Smooth muscle cell (in vitro differentiated cells): ENCODE data around the gene PARS2. TPM values are rescaled to one million over a fixed set of nuclear protein-coding genes. Genes with fewer than 3 reads are reported as not detected.
A peak's percentile ranks its signal among the peaks of the same experiment; 100 is the strongest.

Source experiments
- DNase-seq: peaks from one replicate; lab custom pipeline; 2025; ENCODE audit not compliant: unreplicated experiment; lab: John Stamatoyannopoulos, UW
- H2AFZ ChIP-seq: fragments of 200-600 bp; sonication (generic); 2 replicates; pipeline ENCODE4 v1.6.0; 2016; ENCODE audit warnings: antibody characterized with exemption, low read depth, mild to moderate bottlenecking
- H3F3A ChIP-seq: fragments of 200-600 bp; sonication (generic); 2 replicates; pipeline ENCODE4 v1.6.0; 2017; ENCODE audit warnings: antibody characterized with exemption, low read depth
- H3K27ac ChIP-seq: fragments of 200-600 bp; sonication (generic); 2 replicates; pipeline ENCODE4 v1.5.1; 2016; ENCODE audit warnings: low read depth, mild to moderate bottlenecking
- H3K27me3 ChIP-seq: fragments of 200-600 bp; sonication (generic); 2 replicates; pipeline ENCODE4 v1.6.1; 2016; ENCODE audit warnings: low read depth, mild to moderate bottlenecking
- H3K36me3 ChIP-seq: fragments of 200-600 bp; sonication (generic); 2 replicates; pipeline ENCODE4 v1.5.1; 2016; ENCODE audit warnings: low read depth
- H3K4me1 ChIP-seq: fragments of 200-600 bp; sonication (generic); 2 replicates; pipeline ENCODE4 v1.5.1; 2016; ENCODE audit warnings: low read depth
- H3K4me2 ChIP-seq: fragments of 200-600 bp; sonication (generic); 2 replicates; pipeline ENCODE4 v1.6.0; 2016; ENCODE audit warnings: mild to moderate bottlenecking
- H3K4me3 ChIP-seq: fragments of 200-600 bp; sonication (generic); 2 replicates; pipeline ENCODE4 v1.5.1; 2016; ENCODE audit warnings: mild to moderate bottlenecking
- H3K79me2 ChIP-seq: fragments of 200-600 bp; sonication (generic); 2 replicates; pipeline ENCODE4 v1.6.0; 2016; ENCODE audit warnings: low read depth, mild to moderate bottlenecking
- H3K9ac ChIP-seq: fragments of 200-600 bp; sonication (generic); 2 replicates; pipeline ENCODE4 v1.6.0; 2016; ENCODE audit warnings: low read depth
- H3K9me3 ChIP-seq: fragments of 200-600 bp; sonication (generic); replicated peaks from 2 replicates; pipeline ENCODE4 v1.5.1; 2016; ENCODE audit warnings: low read depth
- H4K20me1 ChIP-seq: fragments of 200-600 bp; sonication (generic); 2 replicates; pipeline ENCODE4 v1.6.0; 2016; ENCODE audit warnings: low read depth
- WGBS: methylation state at CpG from one replicate; pipeline ENCODE4 v1.1.7; 2016; ENCODE audit warnings: low lambda C conversion rate; 5-methylcytosine and 5-hydroxymethylcytosine counted together
- polyA plus RNA-seq: library from polyadenylated mRNA; unstranded; fragments of >200 nt; fragmentation: Nextera tagmentation; extraction: Ambion mirVana; gene quantifications from 2 replicates; pipeline ENCODE4 v1.2.1, GENCODE V29; 2016
- total RNA-seq: library from RNA; depleted of rRNA; stranded (reverse); fragments of >200 nt; gene quantifications from 2 replicates; pipeline ENCODE4 v1.2.3, GENCODE V29; 2014
- TF ChIP-seq, protein P1 (sequence below): fragments of 200-600 bp; sonication (generic); IDR thresholded peaks from 2 replicates; pipeline ENCODE4 v1.5.1; 2017; ENCODE audit warnings: borderline replicate concordance, mild to moderate bottlenecking, antibody characterized with exemption; ENCODE audit not compliant: insufficient read depth, poor library complexity, severe bottlenecking

The PARS2 gene
- total and polyA plus RNA-seq, 2 experiments from 2014 or later = 1.7 to 5.7 TPM

DNA sequence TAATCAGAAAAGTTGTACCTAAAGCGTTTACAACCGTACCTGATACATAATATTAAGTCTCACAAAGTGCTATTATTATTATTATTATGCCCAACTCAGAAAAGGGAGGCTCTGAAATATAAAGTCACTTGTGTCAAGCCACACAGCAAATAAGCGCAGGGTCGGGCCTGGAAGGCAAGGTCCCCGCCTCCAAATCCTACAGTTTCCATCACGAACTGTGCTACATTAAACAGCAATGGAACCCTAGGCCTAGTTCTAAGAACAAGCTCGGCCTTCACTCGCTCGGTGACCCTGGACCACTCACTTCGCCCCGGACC is 549 bp downstream of the PARS2 start:
- WGBS = 5% methylated on average over 11 of the region's 11 CpGs
- Histone ChIP-seq H3K36me3 (no peaks in the 10 kb centered on the region), H3F3A (no peaks in the 10 kb centered on the region), H3K9ac (peak overlapping the region; percentile 93), H3K79me2 (peaks cover 19% of the 10 kb centered on the region), H3K4me1 (peaks cover 11% of the 10 kb centered on the region), H4K20me1 (no peaks in the 10 kb centered on the region), H3K4me3 (peak overlapping the region; percentile 88), H3K27ac (peak overlapping the region; percentile 72), H3K9me3 (no peaks in the 10 kb centered on the region), H2AFZ (peak overlapping the region; percentile 97), H3K4me2 (peak overlapping the region; percentile 97), H3K27me3 (no peaks in the 10 kb centered on the region)
- TF ChIP-seq, protein P1, sequence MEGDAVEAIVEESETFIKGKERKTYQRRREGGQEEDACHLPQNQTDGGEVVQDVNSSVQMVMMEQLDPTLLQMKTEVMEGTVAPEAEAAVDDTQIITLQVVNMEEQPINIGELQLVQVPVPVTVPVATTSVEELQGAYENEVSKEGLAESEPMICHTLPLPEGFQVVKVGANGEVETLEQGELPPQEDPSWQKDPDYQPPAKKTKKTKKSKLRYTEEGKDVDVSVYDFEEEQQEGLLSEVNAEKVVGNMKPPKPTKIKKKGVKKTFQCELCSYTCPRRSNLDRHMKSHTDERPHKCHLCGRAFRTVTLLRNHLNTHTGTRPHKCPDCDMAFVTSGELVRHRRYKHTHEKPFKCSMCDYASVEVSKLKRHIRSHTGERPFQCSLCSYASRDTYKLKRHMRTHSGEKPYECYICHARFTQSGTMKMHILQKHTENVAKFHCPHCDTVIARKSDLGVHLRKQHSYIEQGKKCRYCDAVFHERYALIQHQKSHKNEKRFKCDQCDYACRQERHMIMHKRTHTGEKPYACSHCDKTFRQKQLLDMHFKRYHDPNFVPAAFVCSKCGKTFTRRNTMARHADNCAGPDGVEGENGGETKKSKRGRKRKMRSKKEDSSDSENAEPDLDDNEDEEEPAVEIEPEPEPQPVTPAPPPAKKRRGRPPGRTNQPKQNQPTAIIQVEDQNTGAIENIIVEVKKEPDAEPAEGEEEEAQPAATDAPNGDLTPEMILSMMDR = no peak
- no peak for DNase-seq

DNA sequence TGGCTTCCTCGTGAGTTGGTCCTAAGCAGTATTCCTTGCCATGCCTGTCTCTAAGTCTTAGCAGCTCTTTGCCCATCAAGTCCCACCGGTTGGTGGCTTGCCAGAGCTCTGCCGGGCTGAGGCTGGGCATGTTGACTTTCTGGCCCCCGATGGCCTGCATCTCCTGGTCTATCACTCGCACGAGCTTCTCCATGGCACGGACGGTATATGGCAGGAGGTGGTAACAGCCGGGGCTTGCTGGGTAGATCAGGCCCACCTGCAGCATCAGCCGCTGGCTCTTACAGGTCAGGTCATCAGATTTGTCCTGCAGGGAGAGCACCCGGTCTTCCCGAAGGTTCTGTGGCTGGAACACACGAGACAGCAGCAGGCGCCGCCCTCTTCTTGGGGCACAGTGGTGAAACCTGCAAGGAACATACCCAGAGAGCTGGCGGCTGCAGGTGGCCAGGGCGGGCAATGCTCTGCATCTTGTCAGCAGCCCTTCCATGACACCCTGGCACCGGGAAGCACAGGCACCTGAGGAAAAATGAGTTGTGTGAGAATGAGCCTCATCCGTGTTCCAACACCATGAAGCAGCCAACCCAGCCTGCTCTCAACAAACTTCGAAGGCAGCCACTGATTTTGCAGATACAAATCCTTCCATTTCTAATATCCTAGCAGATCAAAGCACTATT is 5.5 kb downstream of the PARS2 start:
- H3K9ac ChIP-seq = no peak overlapping the region
- no peaks in the 10 kb centered on the region for H3K9me3 ChIP-seq
- H3K4me2 ChIP-seq = no peak overlapping the region
- H3K4me3 ChIP-seq = no peak overlapping the region
- DNase-seq = no peak
- WGBS = 98% methylated on average over 20 of the region's 20 CpGs
- H3K27me3 ChIP-seq = no peaks in the 10 kb centered on the region
- H3K36me3 ChIP-seq = peaks cover 5% of the 10 kb centered on the region
- H3K27ac ChIP-seq = no peak overlapping the region
- peaks cover 7% of the 10 kb centered on the region for H3K4me1 ChIP-seq
- H3F3A ChIP-seq = no peaks in the 10 kb centered on the region
- TF ChIP-seq, protein P1 = no peak
- H3K79me2 ChIP-seq = peaks cover 17% of the 10 kb centered on the region
- H2AFZ ChIP-seq = no peak overlapping the region
- H4K20me1 ChIP-seq = no peaks in the 10 kb centered on the region

DNA sequence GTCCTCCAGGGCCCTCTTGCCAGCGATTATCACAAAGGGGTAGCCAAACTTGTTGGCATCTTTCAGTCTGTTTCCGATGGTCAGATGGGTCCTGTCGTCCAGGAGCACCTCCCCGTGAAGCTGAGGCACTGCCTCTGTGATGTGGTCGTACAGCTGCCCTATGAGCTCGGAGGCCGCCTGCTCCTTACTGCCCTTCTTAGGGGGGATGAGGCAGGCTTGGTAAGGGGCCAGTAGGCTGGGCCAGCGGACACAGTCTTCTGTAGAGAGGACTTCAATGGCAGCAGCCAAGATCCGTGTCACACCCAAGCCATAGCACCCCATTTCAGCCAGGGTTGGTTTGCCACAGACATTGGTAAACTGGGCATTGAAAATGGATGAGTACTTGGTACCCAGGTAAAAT is 6.5 kb downstream of the PARS2 start:
- no peak overlapping the region for H3K4me3 ChIP-seq
- peaks cover 5% of the 10 kb centered on the region for H3K36me3 ChIP-seq
- no peaks in the 10 kb centered on the region for H3K27me3 ChIP-seq
- H2AFZ ChIP-seq = no peak overlapping the region
- H3K4me2 ChIP-seq = no peak overlapping the region
- DNase-seq = no peak
- no peak overlapping the region for H3K27ac ChIP-seq
- H3F3A ChIP-seq = no peaks in the 10 kb centered on the region
- no peaks in the 10 kb centered on the region for H3K4me1 ChIP-seq
- H3K9me3 ChIP-seq = no peaks in the 10 kb centered on the region
- WGBS = 94% methylated on average over 9 of the region's 9 CpGs
- TF ChIP-seq, protein P1 = no peak
- H3K79me2 ChIP-seq = peaks cover 7% of the 10 kb centered on the region
- no peak overlapping the region for H3K9ac ChIP-seq
- H4K20me1 ChIP-seq = no peaks in the 10 kb centered on the region
